HuH-7 (cell line): Measurements from ENCODE around the gene CGNL1.

Experiments used
- DNase-seq: peaks from one replicate; pipeline ENCODE4 v3.0.0; 2011; ENCODE audit warnings: low spot score

The CGNL1 gene

DNA sequence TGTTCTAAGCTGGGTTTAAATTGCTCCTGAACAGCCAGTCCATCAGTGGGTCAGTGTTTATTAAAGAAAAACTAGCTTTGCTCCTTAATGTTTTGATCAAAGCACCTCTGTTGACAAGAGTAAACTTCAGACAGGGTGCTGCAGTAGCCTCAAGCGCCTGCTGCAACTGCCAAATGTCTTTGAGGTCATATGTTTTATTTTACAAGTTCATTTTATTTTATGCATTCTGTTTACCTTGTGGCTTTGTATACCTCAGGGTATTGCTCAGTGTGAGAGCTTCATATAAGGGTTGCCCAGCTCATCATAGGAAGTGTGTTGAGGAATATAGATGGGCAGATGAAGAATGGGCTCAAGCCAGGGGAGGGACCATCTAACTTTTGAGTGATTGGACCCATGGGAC lies 223.9 kb downstream of the CGNL1 start:
- no peak for DNase-seq
